GM21381 (cell line): ENCODE results near the gene ISG20.

Experiments
- ATAC-seq: cut with Tn5 transposase; IDR thresholded peaks from one replicate; pipeline ENCODE4 v1.9.1; 2021; ENCODE audit warnings: mild to moderate bottlenecking, moderate library complexity; ENCODE audit not compliant: unreplicated experiment

ISG20 gene

DNA sequence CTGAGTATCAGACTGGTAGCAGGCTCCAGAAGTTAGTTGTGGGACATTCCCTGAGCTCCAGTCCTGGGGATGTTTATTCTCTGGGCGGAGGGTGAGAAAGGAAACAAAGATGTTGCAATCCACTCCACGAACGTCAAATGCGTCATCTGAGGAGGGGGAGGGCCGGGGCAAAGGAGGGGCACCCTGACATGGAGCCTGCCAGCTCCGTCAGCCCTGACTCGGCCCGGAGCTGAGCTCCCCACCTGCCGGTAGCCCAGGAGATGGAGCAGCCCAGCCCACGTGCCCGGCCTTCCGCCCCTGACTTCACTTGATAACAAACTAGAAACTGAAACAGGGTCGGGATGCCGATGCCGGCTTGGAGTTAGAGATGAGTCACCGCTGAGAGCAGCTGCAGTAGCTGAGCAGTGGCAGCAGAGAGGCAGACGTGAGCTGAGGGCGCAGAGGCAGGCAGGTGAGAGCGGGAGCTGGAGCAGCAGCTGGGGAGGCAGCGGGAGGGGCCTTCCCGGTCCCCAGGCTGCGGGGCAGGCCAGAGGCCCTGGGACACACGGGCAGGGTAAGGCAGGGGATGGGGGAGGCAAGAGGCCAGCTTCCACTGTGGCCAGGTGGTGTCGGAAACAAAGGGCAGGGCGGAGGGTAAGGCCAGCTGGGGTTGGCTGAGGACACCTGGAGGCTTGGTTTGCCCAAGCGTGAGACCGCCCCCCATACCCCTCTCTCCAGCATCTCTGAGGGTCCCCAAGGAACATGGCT lies at the start of gene ISG20:
Gene ISG20, plus strand, starts transcription at position 391 of the 747 bp plus-strand sequence. Its CDS starts 351 bp downstream, at position 742.
- peak; percentile 67 for ATAC-seq

DNA sequence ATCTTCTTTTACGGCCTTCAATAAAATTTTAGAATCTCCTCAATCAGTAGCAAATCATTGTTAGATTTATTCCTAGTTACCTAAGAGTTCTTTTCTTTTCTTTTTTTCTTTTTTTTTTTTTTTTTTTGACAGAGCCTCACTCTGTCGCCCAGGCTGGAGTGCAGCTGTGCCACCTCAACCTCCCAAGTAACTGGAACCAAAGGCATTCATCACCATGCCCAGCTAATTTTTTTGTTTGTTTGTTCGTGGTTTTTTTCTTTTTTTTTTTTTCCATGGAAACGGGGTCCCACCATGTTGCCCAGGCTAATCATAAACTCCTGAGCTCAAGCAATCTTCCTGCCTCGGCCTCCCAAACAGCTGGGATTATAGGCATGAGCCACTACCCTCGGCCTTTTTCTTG lies 48.1 kb upstream of the ISG20 start:
- no peak for ATAC-seq

DNA sequence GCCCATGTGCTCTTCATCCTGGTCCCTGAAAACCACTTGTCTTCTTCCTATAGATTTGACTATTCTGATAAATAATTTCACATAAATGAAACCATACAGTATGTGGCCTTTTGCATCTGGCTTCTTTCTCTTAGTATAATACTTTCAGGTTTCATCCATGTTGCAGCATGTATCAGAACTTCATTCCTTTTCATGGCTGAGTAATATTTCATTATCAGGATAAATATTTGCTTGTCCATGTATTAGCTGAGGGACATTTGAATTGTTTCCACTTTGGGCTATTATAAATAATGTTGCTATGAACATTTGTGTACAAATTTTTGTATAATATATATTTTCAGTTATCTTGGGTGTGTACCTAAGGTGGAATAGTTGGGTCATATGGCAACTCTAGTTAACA lies 47.4 kb upstream of the ISG20 start:
- ATAC-seq = no peak

DNA sequence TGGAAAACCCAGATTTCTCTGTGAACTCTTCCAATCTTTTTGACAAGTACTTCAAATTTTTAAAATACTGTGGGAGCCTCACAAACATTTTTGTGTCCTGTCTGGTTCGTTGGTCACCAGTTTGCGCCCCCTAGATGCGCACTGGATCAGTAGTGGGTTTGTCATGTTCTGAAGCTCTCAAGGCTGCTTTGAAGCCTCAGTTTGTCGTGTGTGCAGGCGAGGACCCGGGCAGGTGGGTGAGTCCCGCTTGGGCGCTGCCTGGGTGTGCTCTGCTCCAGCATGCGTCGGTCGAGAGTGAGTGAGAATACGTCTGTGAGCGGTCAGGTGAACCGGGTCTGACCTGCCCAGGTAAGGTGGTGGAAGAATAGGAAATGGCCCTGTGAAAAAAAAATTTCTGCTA lies 34.9 kb upstream of the ISG20 start:
- no peak for ATAC-seq

DNA sequence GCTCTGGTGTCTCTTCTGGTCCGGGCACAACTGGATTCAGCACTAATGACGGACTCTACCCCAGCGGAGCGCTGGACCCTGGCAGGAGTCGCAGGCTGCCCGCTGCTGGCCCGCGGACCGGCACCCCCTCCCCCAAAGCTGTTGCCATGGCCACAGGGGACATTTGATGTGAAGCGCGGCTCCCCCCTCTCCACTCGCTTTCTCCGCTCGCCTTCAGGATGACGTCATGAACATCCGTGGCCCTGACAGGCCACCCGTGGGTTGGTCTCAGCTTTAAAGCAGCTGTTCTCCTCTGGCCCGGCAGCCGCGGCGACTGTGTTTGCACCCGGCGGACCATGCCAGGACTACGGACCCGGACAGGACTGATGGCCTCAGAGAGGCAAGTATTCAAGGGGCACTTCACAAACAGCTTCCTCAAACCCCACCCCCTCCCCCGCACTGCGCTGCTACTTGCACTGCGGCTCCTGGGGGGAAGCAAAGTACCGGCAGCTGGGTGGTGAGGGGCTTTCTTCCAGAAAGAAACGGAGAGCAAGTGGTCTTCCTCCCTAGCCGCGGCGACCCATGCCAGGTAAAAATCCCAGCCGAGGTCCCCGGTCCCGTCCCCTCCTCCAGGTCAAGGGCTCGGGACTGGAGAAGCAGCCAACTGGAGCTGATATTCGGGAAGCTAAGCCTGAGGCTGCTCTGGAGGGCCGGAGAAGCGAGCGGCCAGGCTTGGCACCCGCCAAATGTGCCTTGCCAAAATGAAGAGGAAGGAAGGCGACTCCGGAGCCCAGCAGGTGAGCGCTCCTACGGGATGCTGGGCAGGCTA lies 34.2 kb upstream of the ISG20 start:
- ATAC-seq = no peak

DNA sequence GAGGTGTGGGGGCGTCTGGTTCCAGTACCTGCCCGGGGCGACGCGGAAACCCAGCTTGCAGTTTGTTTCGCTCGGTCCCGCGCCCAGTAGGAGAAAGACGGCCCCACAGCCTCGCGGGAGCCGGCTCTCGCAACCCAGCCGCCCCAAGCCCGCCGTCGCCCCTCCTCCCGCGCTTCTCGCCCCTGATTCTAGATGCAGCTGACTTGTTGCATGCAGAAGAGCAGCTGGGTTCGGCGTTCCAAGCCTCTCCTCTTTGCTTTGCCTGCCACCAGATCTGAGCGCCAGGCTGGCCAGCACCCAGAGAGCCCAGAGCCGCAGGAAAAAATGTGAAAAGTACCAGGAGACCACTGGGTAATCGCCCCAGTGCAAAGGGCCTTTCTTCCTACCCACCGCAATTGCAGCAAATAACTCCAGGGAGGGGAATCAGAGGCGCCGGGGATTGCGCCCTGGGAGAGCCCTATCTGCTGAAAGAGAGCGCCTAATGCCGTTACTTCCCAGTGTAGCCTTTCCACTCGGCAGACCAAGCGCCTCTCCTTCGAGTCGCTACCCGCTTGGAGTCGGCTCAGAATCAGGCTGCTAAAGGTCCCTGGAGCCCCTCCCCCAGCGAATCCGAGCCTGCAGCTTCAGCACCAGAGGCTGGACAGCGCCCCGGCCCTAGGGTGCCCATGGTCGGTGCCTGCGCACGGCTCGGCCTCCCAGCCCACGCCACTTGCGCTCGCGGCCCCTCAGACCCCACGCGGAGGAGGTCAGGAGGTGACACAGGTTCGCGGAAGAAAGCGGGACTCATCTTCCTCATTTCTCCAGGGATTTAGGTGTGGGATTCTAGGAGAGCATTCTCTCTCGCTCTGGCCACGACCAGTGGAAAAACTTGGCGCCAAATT lies 33.4 kb upstream of the ISG20 start:
- no peak for ATAC-seq

DNA sequence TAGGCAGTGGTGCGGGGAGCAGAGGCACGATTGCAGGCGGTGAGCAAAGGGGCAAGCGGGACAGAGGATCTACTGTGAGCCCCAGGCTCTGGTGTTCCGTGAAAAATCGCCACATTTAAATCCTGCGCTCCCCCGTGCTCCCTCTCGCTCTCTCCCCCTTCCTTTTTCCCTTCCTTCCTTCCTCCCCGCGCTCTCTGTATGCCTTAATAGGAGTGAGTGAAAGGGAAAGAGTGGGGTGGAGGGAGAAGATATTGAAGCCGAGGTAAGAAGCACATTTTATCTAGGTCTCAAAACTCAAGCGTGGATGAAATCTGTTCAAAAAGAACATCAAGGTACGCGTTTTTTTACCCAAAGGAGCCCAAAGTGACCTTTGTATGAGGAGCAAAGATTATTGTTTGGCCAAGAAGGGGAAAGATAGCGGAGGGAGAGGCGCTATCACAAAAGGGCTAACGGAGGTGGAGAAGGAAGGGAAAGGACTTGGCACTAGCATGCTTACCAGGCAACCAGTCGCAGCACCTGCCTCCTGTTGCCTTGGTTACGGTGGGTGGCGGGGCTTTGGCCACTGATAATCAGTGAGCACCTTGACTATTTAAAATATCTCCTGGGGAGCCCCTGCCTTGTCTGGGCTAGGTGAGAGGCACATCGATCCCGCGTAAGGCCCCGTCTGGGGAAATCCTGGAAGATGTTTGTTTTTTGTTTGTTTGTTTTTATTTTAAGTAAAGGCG lies 32.6 kb upstream of the ISG20 start:
- no peak for ATAC-seq

DNA sequence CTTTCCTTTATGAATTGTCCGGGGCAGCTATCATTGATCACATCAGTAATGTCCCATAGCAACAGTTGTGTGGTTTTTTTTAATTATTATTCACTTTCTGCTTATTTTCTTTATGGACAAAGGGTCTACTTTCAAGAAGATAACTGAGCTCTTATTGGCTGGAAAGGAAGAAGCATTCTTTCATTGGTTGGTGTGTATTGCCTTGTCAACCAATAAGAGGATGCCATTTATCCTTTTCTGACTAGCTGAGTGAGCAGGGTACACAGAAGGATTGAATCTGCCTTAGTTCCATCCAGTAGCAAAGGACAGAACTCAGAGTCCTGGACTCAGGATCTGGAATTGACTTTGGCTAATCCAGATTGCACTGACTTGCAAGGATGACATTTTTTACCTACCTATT lies 30.9 kb upstream of the ISG20 start:
- ATAC-seq = no peak

DNA sequence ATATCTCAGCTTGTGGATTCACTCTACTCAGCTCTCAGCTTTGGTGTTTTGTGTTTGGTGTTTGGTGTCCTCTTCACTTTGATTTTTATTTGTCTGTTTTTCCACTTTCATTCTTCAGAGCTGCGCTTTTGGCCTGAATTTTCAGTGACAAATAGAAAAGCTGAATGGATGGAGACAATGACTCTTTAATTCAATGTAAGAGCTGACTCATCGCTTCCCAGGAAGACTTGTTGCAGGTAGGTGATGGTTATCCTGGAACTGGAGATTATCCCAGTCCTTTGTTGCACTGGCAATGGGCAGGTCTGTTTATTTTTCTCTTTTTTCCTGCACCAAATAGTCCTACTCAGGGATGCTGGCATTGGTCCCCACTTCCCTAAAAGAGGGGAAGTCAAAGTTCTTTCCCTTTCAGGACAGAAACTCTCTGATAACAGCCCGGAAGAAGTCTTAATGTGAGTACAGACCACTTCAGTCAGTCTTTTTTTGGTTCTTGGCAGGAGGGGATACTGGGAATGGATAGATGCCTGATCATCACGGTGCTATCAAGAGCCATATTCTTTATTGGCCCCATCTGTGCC lies 30.1 kb upstream of the ISG20 start:
- no peak for ATAC-seq

DNA sequence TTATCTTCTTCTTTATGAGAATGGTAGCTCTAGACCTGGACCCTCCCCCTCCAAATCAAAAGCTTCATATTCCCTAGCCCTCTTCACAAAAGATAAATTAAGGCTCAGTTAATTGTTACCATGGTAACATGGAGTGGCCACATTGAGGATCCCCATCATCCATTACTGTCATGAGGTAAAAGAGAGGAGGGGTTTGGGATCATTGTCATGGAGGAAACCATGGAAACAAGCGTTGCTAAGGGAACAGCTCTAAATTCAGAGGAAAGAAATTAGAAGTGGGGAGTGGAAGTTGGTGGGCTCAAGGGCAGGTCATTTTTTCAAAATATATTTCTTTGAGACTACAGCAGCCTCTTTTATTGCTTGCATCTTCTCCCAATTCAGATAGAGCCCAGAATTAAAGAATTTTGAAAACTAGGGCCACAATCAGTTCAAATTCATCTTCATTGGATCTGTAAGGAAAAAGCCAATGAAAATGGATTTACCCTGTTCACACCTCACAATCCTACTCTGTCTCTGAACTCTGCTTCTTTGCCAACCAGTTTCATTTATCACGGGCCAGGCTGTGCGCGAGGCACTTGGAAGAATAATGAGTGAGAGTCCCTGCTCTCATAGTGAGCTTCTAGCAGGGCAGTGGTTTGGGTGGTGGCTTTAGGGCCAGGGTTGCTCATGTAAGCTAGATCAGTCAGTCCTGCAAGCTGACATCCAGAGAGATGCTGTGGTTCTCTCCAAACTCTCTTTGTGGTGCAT lies 29.3 kb upstream of the ISG20 start:
- ATAC-seq = no peak

DNA sequence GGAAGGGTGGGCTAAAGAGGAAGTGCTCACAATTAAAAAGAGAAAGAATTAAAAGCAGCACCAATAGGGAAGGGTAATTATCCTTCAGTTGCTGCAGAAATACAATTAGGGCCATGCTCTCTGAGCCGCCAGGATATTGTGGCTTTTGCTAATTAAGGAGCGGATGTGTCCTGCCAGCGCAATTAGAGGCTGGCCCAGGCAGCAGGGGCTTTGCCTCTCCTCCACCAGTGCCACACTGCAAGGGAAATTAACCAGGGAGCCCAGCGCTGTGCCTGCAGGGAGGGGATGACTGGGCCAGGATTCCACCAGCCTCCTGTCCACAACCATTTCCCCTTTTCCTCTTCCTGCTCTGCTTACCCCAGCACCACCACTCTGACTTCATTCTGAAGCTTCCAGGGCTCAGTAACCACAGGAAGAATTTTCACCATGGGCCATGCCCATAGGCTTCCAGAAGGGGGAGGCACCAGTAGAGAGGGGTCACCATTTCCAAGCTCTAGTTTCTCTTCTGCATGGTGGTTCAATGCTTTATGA lies 28.1 kb upstream of the ISG20 start:
- no peak for ATAC-seq

DNA sequence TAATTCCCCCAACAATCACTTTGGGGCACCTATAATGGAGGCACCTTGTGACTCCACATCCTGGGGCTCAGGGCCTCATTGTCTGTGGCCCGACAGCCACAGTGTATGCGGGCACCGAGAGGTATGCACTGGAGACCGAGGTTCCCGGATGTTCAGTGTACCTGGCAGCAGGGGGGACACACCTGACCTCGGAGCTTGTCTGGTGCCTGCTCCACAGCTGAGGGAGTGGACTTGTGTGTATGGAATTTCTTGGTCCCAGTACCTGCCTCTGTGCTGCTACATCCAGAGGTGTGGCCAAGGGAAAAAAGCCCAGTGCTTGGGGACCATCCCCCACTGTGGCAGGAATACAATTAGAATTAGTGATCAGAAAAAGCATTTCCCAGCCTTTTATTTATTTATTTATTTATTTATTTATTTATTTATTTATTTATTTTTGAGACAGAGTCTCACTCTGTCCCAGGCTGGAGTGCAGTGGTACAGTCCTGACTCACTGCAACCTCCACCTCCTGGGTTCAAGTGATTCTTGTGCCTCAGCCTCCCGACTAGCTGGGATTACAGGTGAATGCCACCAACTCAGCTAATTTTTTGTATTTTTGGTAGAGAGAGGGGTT lies 26.5 kb upstream of the ISG20 start:
- no peak for ATAC-seq

DNA sequence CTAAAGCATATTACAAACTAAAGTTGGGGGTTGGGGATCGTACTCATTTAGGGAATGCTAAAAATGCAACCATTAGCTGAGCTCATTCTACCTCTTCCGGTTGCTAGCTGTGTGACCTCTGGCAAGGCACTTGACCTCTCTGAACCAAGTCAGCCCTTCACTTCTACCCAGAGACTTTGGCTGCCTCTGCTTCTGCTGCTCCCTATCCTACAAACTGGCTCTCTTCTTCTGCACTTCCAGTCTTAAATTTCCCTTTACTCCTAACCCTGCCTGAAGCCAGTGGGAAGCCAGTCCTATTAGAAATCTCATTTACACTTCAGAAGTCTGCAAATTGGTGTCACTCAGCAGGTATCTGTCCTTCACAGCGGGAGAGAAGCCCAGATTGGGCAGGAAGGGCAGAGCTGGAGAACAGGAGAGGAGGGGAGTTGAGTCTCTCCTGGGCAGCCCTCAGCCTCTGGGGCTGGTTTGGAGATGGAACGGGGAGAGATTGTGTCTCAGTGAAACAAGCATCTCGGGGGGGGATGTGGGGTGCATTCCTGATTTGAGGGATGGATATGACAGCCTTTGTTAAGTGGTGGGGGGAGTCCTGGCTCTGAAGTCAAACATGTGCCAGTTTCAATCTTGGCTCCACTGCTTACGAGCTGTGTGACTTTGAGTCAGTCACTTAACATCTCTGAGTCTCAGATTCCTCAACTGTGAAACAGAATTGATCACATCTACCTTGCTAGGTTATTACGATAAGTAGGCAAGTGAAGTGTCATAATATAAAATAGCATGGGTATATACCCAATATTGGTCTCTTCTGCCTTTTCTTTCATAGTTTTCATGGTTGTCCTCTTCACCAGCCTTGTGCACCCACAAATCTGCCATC lies 25.5 kb upstream of the ISG20 start:
- no peak for ATAC-seq

DNA sequence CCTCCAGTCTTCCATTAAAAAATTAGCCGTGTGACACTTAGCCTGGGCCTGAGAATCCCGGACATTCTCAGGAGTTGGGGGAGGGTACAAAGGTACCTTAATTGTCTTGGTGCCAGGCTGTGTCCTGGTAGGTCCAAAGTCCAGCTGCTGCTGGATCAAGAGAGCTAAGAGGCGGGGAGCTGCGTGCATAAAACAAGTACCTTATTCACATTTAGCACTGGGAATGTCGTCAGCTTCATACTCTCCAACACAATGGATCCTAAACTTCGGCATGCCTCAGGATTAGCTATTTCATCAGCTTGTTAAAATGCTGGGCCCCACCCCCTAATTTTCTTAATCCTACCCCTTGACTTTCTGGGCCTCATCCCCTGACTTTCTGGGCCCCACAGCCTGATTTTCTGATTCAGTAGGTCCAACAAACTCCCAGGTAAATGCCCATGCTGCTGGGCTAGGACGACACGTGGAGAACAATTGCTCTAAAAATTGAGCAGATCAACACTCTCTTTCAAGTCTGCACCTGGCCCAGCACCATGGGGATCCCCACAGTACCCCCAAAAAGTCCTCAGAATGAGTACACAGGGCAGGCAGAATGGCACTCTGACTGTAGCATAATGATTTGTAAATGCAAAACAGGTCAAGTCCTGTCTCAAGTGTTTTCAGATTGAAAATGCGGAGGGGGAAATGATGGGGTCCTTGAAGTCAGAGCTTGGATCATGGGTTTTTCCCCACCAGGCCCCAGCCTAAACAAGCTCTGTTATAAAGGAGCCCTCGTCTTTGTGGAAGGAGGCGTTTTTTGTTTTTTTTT lies 23.3 kb upstream of the ISG20 start:
- no peak for ATAC-seq

DNA sequence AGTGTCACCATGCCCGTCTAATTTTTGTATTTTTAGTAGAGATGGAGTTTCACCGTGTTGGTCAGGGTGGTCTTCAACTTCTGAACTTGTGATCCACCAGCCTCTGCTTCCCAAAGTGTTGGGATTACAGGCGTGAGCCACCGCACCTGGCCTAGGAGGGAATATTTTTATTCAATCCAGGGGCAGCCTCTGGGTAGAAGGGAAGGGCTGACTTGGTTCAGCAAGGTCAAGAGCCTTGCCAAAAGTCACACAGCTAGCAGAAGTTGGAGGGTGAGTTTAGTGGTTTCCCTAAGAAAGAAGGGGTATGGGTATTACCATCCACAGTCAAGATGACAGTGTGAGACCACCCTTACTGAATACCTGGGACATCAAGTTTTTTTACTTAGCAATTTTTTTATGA lies 22.6 kb upstream of the ISG20 start:
- no peak for ATAC-seq

DNA sequence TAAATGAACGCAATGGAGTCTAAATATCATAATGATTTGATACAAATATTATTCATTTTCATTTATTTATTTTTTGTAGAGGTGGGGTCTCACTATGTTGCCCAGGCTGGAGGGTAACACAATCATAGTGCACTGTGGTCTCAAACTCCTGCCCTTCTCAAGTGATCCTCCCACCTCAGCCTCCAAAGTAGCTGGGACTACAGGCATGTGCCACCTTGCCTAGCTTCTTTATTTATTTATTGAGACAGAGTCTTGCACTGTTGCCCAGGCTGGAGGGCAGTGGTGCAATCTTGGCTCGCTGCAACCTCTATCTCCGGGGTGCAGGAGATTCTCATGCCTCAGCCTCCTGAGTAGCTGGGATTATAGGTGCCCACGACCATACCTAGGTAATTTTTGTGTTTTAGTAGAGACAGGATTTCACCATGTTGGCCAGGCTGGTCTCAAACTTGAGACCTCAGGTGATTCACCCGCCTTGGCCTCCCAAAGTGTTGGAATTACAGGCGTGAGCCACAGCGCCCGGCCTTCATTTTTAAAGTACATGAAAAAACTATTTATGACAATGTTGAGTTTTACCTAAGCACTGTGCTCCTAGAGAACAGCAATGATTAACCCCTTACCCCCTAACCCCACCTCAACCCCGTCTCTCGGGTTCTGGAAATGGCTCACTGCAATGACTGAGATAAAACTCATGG lies 21.6 kb upstream of the ISG20 start:
- ATAC-seq = no peak

DNA sequence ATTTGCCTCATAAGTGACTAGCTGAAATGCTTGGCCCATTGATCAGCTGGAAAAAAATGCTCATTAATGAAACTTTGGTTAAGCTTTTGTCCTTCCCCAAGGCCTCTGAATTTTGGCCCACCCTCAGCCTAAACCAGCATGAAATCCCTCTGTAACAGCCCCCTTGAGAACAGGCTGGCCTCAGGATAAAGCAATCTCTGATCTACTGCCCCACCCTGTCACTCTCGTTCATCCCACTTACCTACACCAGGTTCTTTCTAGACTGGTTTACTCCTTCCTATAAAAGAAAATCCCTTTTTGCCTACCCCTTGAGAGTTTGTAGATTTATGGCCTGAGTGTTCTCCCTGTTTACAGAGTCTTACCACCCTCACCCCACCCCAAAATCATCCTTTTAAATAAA lies 21.0 kb upstream of the ISG20 start:
- ATAC-seq = no peak
